ENCODE results near the gene RNF212. TPM values are rescaled to one million over a fixed set of nuclear protein-coding genes. Genes with fewer than 3 reads are reported as not detected.

The RNF212 gene
- total RNA-seq, result 0.93 and 1.5 TPM in 2 replicates

GRCh38 chr4:1113311-1114009 lies at the start of gene RNF212:
Gene RNF212 (minus strand): TSS chr4:1113564. CDS start chr4:1113464, 100 bp downstream.
- Mint-ChIP-seq H3K4me1 (ENCODE audit: low read depth) (no peaks in the 10 kb centered on the region), H3K27me3 (ENCODE audit: insufficient read depth) (peaks cover 23% of the 10 kb centered on the region), H3K36me3 (ENCODE audit: low read depth) (no peaks in the 10 kb centered on the region), H3K4me3 (no peak within 1 kb of the TSS), H3K27ac (no peak within 1 kb of the TSS), H3K9me3 (no peaks in the 10 kb centered on the region)
- intact Hi-C loops (cut with micrococcal nuclease), result no loop called here
- peak; percentile 21 for DNase-seq (ENCODE audit: low spot score)

GRCh38 chr4:1160351-1160750 lies 47.0 kb upstream of the RNF212 start:
- peaks cover 1% of the 10 kb centered on the region for H3K36me3 Mint-ChIP-seq (ENCODE audit: low read depth)
- intact Hi-C loops (cut with micrococcal nuclease), result no loop called here
- no peak overlapping the region for H3K27ac Mint-ChIP-seq
- no peak overlapping the region for H3K4me3 Mint-ChIP-seq
- H3K27me3 Mint-ChIP-seq (ENCODE audit: insufficient read depth), result peaks cover 11% of the 10 kb centered on the region
- peaks cover 8% of the 10 kb centered on the region for H3K4me1 Mint-ChIP-seq (ENCODE audit: low read depth)
- no peak for DNase-seq (ENCODE audit: low spot score)
- peaks cover 7% of the 10 kb centered on the region for H3K9me3 Mint-ChIP-seq

- Mint-ChIP-seq H3K27ac (no peak overlapping the region), H3K27me3 (ENCODE audit: insufficient read depth) (peaks cover 17% of the 10 kb centered on the region), H3K4me3 (no peak overlapping the region), H3K9me3 (peaks cover 7% of the 10 kb centered on the region), H3K36me3 (ENCODE audit: low read depth) (peaks cover 1% of the 10 kb centered on the region), H3K4me1 (ENCODE audit: low read depth) (no peaks in the 10 kb centered on the region)
- no peak for DNase-seq (ENCODE audit: low spot score)
- intact Hi-C loops (cut with micrococcal nuclease), result no loop called here
These were observed 42.7 kb upstream of the RNF212 start for GRCh38 chr4:1156069-1156468.

GRCh38 chr4:1155314-1155713 lies 42.0 kb upstream of the RNF212 start:
- peaks cover 7% of the 10 kb centered on the region for H3K9me3 Mint-ChIP-seq
- intact Hi-C loops (cut with micrococcal nuclease), result no loop called here

GRCh38 chr4:1154523-1155182 lies 41.3 kb upstream of the RNF212 start:
- H3K4me3 Mint-ChIP-seq, result no peak overlapping the region
- H3K9me3 Mint-ChIP-seq, result peaks cover 7% of the 10 kb centered on the region
- intact Hi-C loops (cut with micrococcal nuclease), result no loop called here
- peaks cover 17% of the 10 kb centered on the region for H3K27me3 Mint-ChIP-seq (ENCODE audit: insufficient read depth)
- H3K27ac Mint-ChIP-seq, result no peak overlapping the region
- H3K4me1 Mint-ChIP-seq (ENCODE audit: low read depth), result no peaks in the 10 kb centered on the region
- no peak for DNase-seq (ENCODE audit: low spot score)
- peaks cover 1% of the 10 kb centered on the region for H3K36me3 Mint-ChIP-seq (ENCODE audit: low read depth)

More at GRCh38 chr4:1155314-1155713, 42.0 kb upstream of the RNF212 start:
- no peak for DNase-seq (ENCODE audit: low spot score)
- H3K27me3 Mint-ChIP-seq (ENCODE audit: insufficient read depth), result peaks cover 17% of the 10 kb centered on the region
- H3K4me1 Mint-ChIP-seq (ENCODE audit: low read depth), result no peaks in the 10 kb centered on the region
- H3K27ac Mint-ChIP-seq, result no peak overlapping the region
- H3K36me3 Mint-ChIP-seq (ENCODE audit: low read depth), result peaks cover 1% of the 10 kb centered on the region
- H3K4me3 Mint-ChIP-seq, result no peak overlapping the region

- DNase-seq (ENCODE audit: low spot score), result no peak
- intact Hi-C loops (cut with micrococcal nuclease), result no loop called here
- no peak overlapping the region for H3K27ac Mint-ChIP-seq
These were observed 40.8 kb upstream of the RNF212 start for GRCh38 chr4:1154126-1154522.

GRCh38 chr4:1153567-1154090 lies 40.3 kb upstream of the RNF212 start:
- H3K4me1 Mint-ChIP-seq (ENCODE audit: low read depth), result no peaks in the 10 kb centered on the region
- DNase-seq (ENCODE audit: low spot score), result no peak
- peaks cover 7% of the 10 kb centered on the region for H3K9me3 Mint-ChIP-seq
- peaks cover 17% of the 10 kb centered on the region for H3K27me3 Mint-ChIP-seq (ENCODE audit: insufficient read depth)
- H3K36me3 Mint-ChIP-seq (ENCODE audit: low read depth), result peaks cover under 1% of the 10 kb centered on the region
- intact Hi-C loops (cut with micrococcal nuclease), result no loop called here
- no peak overlapping the region for H3K27ac Mint-ChIP-seq
- no peak overlapping the region for H3K4me3 Mint-ChIP-seq

More at GRCh38 chr4:1154126-1154522, 40.8 kb upstream of the RNF212 start:
- Mint-ChIP-seq H3K9me3 (peaks cover 7% of the 10 kb centered on the region), H3K36me3 (ENCODE audit: low read depth) (peaks cover 1% of the 10 kb centered on the region), H3K4me3 (no peak overlapping the region), H3K27me3 (ENCODE audit: insufficient read depth) (peaks cover 15% of the 10 kb centered on the region), H3K4me1 (ENCODE audit: low read depth) (no peaks in the 10 kb centered on the region)

- peaks cover 11% of the 10 kb centered on the region for H3K27me3 Mint-ChIP-seq (ENCODE audit: insufficient read depth)
- no peaks in the 10 kb centered on the region for H3K36me3 Mint-ChIP-seq (ENCODE audit: low read depth)
- no peak overlapping the region for H3K4me3 Mint-ChIP-seq
- no peaks in the 10 kb centered on the region for H3K9me3 Mint-ChIP-seq
- no peak for DNase-seq (ENCODE audit: low spot score)
- H3K4me1 Mint-ChIP-seq (ENCODE audit: low read depth), result no peaks in the 10 kb centered on the region
- intact Hi-C loops (cut with micrococcal nuclease), result no loop called here
- H3K27ac Mint-ChIP-seq, result no peak overlapping the region
These were observed 38.9 kb upstream of the RNF212 start for GRCh38 chr4:1152290-1152689.

- intact Hi-C loops (cut with micrococcal nuclease), result no loop called here
- Mint-ChIP-seq H3K36me3 (ENCODE audit: low read depth) (no peaks in the 10 kb centered on the region), H3K27ac (no peak overlapping the region), H3K9me3 (no peaks in the 10 kb centered on the region), H3K4me3 (no peak overlapping the region), H3K27me3 (ENCODE audit: insufficient read depth) (peaks cover 11% of the 10 kb centered on the region), H3K4me1 (ENCODE audit: low read depth) (no peaks in the 10 kb centered on the region)
- no peak for DNase-seq (ENCODE audit: low spot score)
These were observed 38.2 kb upstream of the RNF212 start for GRCh38 chr4:1151541-1151940.

GRCh38 chr4:1150875-1151274 lies 37.5 kb upstream of the RNF212 start:
- no peak overlapping the region for H3K27ac Mint-ChIP-seq
- no peak for DNase-seq (ENCODE audit: low spot score)
- H3K4me1 Mint-ChIP-seq (ENCODE audit: low read depth), result no peaks in the 10 kb centered on the region
- intact Hi-C loops (cut with micrococcal nuclease), result no loop called here
- no peak overlapping the region for H3K4me3 Mint-ChIP-seq
- H3K9me3 Mint-ChIP-seq, result no peaks in the 10 kb centered on the region
- peaks cover 11% of the 10 kb centered on the region for H3K27me3 Mint-ChIP-seq (ENCODE audit: insufficient read depth)
- no peaks in the 10 kb centered on the region for H3K36me3 Mint-ChIP-seq (ENCODE audit: low read depth)

GRCh38 chr4:1139860-1140259 lies 26.5 kb upstream of the RNF212 start:
- no peaks in the 10 kb centered on the region for H3K9me3 Mint-ChIP-seq
- no peaks in the 10 kb centered on the region for H3K36me3 Mint-ChIP-seq (ENCODE audit: low read depth)
- H3K4me3 Mint-ChIP-seq, result no peak overlapping the region
- H3K27me3 Mint-ChIP-seq (ENCODE audit: insufficient read depth), result peaks cover 28% of the 10 kb centered on the region
- no peak overlapping the region for H3K27ac Mint-ChIP-seq
- no peak for DNase-seq (ENCODE audit: low spot score)
- peaks cover 13% of the 10 kb centered on the region for H3K4me1 Mint-ChIP-seq (ENCODE audit: low read depth)
- intact Hi-C loops (cut with micrococcal nuclease), result no loop called here

GRCh38 chr4:1137850-1138249 lies 24.5 kb upstream of the RNF212 start:
- Mint-ChIP-seq H3K36me3 (ENCODE audit: low read depth) (no peaks in the 10 kb centered on the region), H3K4me3 (peak overlapping the region; percentile 16), H3K4me1 (ENCODE audit: low read depth) (peaks cover 13% of the 10 kb centered on the region), H3K9me3 (no peaks in the 10 kb centered on the region), H3K27me3 (ENCODE audit: insufficient read depth) (peaks cover 23% of the 10 kb centered on the region), H3K27ac (no peak overlapping the region)
- intact Hi-C loops (cut with micrococcal nuclease), result no loop called here
- DNase-seq (ENCODE audit: low spot score), result no peak

GRCh38 chr4:1137063-1137776 lies 23.9 kb upstream of the RNF212 start:
- Mint-ChIP-seq H3K27ac (peak overlapping the region; percentile 75), H3K9me3 (no peaks in the 10 kb centered on the region), H3K4me1 (ENCODE audit: low read depth) (peaks cover 13% of the 10 kb centered on the region), H3K4me3 (peak overlapping the region; percentile 65), H3K27me3 (ENCODE audit: insufficient read depth) (peaks cover 21% of the 10 kb centered on the region), H3K36me3 (ENCODE audit: low read depth) (no peaks in the 10 kb centered on the region)
- no peak for DNase-seq (ENCODE audit: low spot score)
- intact Hi-C loops (cut with micrococcal nuclease), result no loop called here
